ENCODE results near the gene ARIH1. TPM values are rescaled to one million over a fixed set of nuclear protein-coding genes. Genes with fewer than 3 reads are reported as not detected.
"Not testable (repeated sequence)": the region's sequence is repeated elsewhere in the genome, so short reads cannot be mapped to it uniquely, and the experiment has no call there.

ARIH1 gene
- total RNA-seq, 1 donor: 106 TPM

GRCh38 chr15:72628249-72629067, 154.3 kb downstream of the ARIH1 start:
- H3K9me3 ChIP-seq (ENCODE audit: low read depth, low read length); H3K4me3 ChIP-seq (ENCODE audit: low read length): not testable (repeated sequence)

GRCh38 chr15:72629068-72629570, 155.0 kb downstream of the ARIH1 start:
- not testable (repeated sequence) for H3K4me1 ChIP-seq (ENCODE audit: insufficient read depth, low read length); H3K27me3 ChIP-seq (ENCODE audit: insufficient read depth, low read length); H3K4me3 ChIP-seq (ENCODE audit: low read length); H3K9me3 ChIP-seq (ENCODE audit: low read depth, low read length)

More at GRCh38 chr15:72628249-72629067, 154.3 kb downstream of the ARIH1 start:
- H3K27me3 ChIP-seq (ENCODE audit: insufficient read depth, low read length); H3K4me1 ChIP-seq (ENCODE audit: insufficient read depth, low read length): not testable (repeated sequence)

- H3K27me3 ChIP-seq (ENCODE audit: insufficient read depth, low read length); H3K9me3 ChIP-seq (ENCODE audit: low read depth, low read length); H3K4me3 ChIP-seq (ENCODE audit: low read length); H3K4me1 ChIP-seq (ENCODE audit: insufficient read depth, low read length): not testable (repeated sequence)
These were observed 162.6 kb downstream of the ARIH1 start for GRCh38 chr15:72636519-72637282.

DNA sequence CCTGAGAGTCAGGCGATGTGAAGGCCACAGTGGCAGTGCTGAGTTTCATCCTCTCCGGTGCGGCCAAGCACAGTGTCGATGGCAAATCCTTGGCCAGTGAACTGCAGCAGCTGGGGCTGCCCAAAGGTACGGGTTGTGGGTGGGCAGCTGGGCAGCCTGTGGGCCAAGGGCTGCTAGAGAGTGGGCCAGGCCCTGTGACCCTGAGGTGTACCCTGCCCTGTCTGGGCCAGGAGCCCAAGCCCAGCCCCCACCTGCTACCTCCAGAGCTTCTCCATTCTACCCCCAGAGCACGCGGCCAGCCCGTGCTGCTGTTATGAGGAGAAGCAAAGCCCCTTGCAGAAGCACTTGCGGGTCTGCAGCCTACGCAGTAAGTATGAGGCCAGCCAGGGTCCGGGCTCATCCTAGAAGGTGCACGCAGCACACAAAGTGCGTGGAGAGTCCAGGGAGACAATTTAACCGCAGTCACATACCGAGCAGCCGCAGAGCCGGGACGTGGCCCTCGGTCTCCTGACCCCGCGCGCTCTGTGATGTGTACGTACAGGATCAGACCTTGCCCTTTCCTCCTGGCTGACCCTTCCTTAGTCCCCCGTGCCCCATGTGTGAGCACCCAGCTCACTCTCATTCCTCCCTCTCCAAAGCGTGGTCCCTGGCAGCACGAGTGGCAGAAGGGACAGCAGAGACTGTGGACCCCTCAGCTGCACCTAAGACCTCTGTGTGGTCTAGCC, 165.8 kb downstream of the ARIH1 start:
- not testable (repeated sequence) for H3K9me3 ChIP-seq (ENCODE audit: low read depth, low read length); H3K4me1 ChIP-seq (ENCODE audit: insufficient read depth, low read length); H3K27me3 ChIP-seq (ENCODE audit: insufficient read depth, low read length); H3K4me3 ChIP-seq (ENCODE audit: low read length)

- H3K9me3 ChIP-seq (ENCODE audit: low read depth, low read length); H3K4me1 ChIP-seq (ENCODE audit: insufficient read depth, low read length); H3K4me3 ChIP-seq (ENCODE audit: low read length); H3K27me3 ChIP-seq (ENCODE audit: insufficient read depth, low read length): not testable (repeated sequence)
These were observed 168.1 kb downstream of the ARIH1 start for GRCh38 chr15:72642271-72642670.

DNA sequence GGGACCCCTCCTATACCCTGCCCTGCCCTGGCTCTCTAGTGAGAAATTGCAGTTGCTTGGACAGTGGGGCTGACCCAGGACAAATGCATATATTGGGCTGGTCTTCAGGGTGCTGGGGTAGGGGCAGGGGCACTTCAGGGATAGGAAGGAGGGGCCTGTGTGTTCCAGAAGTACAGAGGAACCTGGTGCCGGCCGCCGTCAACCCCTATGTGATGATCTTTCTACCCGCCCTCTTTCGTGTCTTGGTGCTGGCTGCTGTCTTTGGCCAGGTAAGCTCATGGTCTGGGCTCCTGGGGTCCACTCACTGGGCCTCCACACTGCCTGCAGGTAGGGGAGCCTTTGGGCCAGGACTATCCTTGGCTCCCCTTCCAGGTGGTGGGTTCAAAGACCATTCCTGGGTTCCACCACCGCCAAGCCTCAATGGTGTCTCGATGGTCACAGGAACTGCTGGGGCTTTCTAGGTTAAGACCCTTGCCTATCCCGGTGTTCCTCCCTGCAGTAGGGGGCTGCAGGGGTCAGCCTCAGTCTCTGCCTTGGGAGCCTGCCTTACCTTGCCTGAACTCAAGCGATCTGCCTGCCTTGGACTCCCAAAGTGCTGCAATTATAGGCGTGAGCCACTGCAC, 174.6 kb downstream of the ARIH1 start:
- H3K4me3 ChIP-seq (ENCODE audit: low read length); H3K4me1 ChIP-seq (ENCODE audit: insufficient read depth, low read length); H3K9me3 ChIP-seq (ENCODE audit: low read depth, low read length); H3K27me3 ChIP-seq (ENCODE audit: insufficient read depth, low read length): not testable (repeated sequence)

Other genes with a start within 250 kb of the ARIH1 start
- 470 TPM for gene PKM, start 243.1 kb upstream of the ARIH1 start, total RNA-seq
- 65.4 TPM for gene PARP6, start 201.8 kb upstream of the ARIH1 start, total RNA-seq
- 0.84 TPM for gene CELF6, start 154.2 kb upstream of the ARIH1 start, total RNA-seq
- 70.2 TPM for gene HEXA, start 98.3 kb upstream of the ARIH1 start, total RNA-seq
- not detected for gene TMEM202, start 76.0 kb upstream of the ARIH1 start, total RNA-seq
- not detected for gene GOLGA6B, start 180.4 kb downstream of the ARIH1 start, total RNA-seq
- gene HIGD2B, start 211.9 kb downstream of the ARIH1 start, total RNA-seq: 0.63 TPM
- 6.4 TPM for gene BBS4, start 211.9 kb downstream of the ARIH1 start, total RNA-seq

Data from mononuclear cell (primary cell).